ENCODE data around the gene SMG1.
"Not testable (repeated sequence)": the region's sequence is repeated elsewhere in the genome, so short reads cannot be mapped to it uniquely, and the experiment has no call there.

Gene SMG1

GRCh38 chr16:18925986-18926865, at the start of gene SMG1:
TSS of gene SMG1 (minus strand) at chr16:18926408. CDS start at chr16:18926041, 367 bp downstream.
- Histone ChIP-seq H3K9ac (ENCODE audit: low read depth in 1 of 2, low read length in 2 of 2) (peak within 1 kb of the TSS; percentile 85 to 91), H3K27ac (ENCODE audit: low read depth in 2 of 2, low read length in 2 of 2) (peak within 1 kb of the TSS; percentile 91 to 94), H3K4me3 (ENCODE audit: low read length in 2 of 2) (peak within 1 kb of the TSS; percentile 81 to 83)
- H3K9me3 ChIP-seq (ENCODE audit: control insufficient read depth in 2 of 2, low read length in 2 of 2); H3K36me3 ChIP-seq (ENCODE audit: control insufficient read depth in 2 of 2, insufficient read depth in 2 of 2, low read length in 2 of 2); H3K4me1 ChIP-seq (ENCODE audit: control insufficient read depth in 2 of 2, insufficient read depth in 2 of 2, low read length in 2 of 2); H3K27me3 ChIP-seq (ENCODE audit: control insufficient read depth in 2 of 2, insufficient read depth in 2 of 2, low read length in 2 of 2): not testable (repeated sequence)

- Histone ChIP-seq H3K4me3 (ENCODE audit: low read length in 2 of 2) (no peak overlapping the region), H3K9ac (ENCODE audit: low read depth in 1 of 2, low read length in 2 of 2) (no peak overlapping the region), H3K4me1 (ENCODE audit: control insufficient read depth in 2 of 2, insufficient read depth in 2 of 2, low read length in 2 of 2) (no peaks in the 10 kb centered on the region), H3K27me3 (ENCODE audit: control insufficient read depth in 2 of 2, insufficient read depth in 2 of 2, low read length in 2 of 2) (no peaks in the 10 kb centered on the region), H3K9me3 (ENCODE audit: control insufficient read depth in 2 of 2, low read length in 2 of 2) (no peaks in the 10 kb centered on the region), H3K27ac (ENCODE audit: low read depth in 2 of 2, low read length in 2 of 2) (no peak overlapping the region), H3K36me3 (ENCODE audit: control insufficient read depth in 2 of 2, insufficient read depth in 2 of 2, low read length in 2 of 2) (no peaks in the 10 kb centered on the region)
Observed at GRCh38 chr16:18975109-18975508, 48.9 kb upstream of the SMG1 start.

- Histone ChIP-seq H3K27ac (ENCODE audit: low read depth in 2 of 2, low read length in 2 of 2) (no peak overlapping the region), H3K4me3 (ENCODE audit: low read length in 2 of 2) (no peak overlapping the region), H3K9ac (ENCODE audit: low read depth in 1 of 2, low read length in 2 of 2) (no peak overlapping the region), H3K36me3 (ENCODE audit: control insufficient read depth in 2 of 2, insufficient read depth in 2 of 2, low read length in 2 of 2) (no peaks in the 10 kb centered on the region), H3K4me1 (ENCODE audit: control insufficient read depth in 2 of 2, insufficient read depth in 2 of 2, low read length in 2 of 2) (peaks cover 0 to 3% of the 10 kb centered on the region in 2 donors), H3K27me3 (ENCODE audit: control insufficient read depth in 2 of 2, insufficient read depth in 2 of 2, low read length in 2 of 2) (no peaks in the 10 kb centered on the region), H3K9me3 (ENCODE audit: control insufficient read depth in 2 of 2, low read length in 2 of 2) (no peaks in the 10 kb centered on the region)
Observed at GRCh38 chr16:18969855-18970240, 43.6 kb upstream of the SMG1 start.

DNA sequence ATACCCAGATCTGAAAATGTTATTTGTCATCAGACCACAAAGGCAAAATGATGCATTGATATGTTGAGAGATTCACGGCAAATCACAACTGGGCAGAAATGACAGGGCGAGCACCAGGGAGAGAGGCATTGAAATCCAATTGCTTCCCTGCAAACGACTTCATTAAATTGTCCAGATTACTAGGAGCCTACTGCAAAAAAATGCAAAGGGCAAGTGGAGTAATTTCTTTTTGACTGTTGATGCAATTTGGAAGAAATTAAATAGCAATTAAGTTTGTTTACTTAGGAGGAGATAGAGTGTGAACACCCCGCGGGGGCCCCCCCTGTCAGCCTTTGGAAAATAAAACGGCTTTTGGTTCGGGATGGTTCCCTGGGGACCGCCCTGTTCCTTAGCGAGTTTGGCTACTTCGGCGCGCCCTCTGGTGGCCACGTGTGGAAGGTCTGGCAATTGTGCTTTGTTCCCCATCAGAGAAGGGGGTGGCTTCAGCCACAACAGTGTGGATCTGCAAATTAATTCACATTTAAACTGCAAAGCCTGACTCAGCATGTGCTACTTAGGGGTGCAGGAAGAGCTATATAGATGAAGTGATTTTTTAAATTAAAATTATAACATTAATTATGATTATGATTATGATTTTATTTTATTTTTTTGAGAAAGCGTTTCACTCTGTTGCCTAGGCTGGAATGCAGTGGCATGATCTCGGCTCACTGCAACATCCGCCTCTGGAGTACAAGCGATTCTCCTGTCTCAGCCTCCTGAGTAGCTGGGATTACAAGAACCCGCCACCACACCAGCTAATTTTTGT, 43.0 kb upstream of the SMG1 start:
- H3K4me3 ChIP-seq (ENCODE audit: low read length in 2 of 2) = peak overlapping the region; percentile 49
- no peaks in the 10 kb centered on the region for H3K27me3 ChIP-seq (ENCODE audit: control insufficient read depth in 2 of 2, insufficient read depth in 2 of 2, low read length in 2 of 2)
- H3K27ac ChIP-seq (ENCODE audit: low read depth in 2 of 2, low read length in 2 of 2) = no peak overlapping the region
- H3K9me3 ChIP-seq (ENCODE audit: control insufficient read depth in 2 of 2, low read length in 2 of 2) = no peaks in the 10 kb centered on the region
- H3K4me1 ChIP-seq (ENCODE audit: control insufficient read depth in 2 of 2, insufficient read depth in 2 of 2, low read length in 2 of 2) = peaks cover 0 to 3% of the 10 kb centered on the region in 2 donors
- no peaks in the 10 kb centered on the region for H3K36me3 ChIP-seq (ENCODE audit: control insufficient read depth in 2 of 2, insufficient read depth in 2 of 2, low read length in 2 of 2)
- no peak overlapping the region for H3K9ac ChIP-seq (ENCODE audit: low read depth in 1 of 2, low read length in 2 of 2)

DNA sequence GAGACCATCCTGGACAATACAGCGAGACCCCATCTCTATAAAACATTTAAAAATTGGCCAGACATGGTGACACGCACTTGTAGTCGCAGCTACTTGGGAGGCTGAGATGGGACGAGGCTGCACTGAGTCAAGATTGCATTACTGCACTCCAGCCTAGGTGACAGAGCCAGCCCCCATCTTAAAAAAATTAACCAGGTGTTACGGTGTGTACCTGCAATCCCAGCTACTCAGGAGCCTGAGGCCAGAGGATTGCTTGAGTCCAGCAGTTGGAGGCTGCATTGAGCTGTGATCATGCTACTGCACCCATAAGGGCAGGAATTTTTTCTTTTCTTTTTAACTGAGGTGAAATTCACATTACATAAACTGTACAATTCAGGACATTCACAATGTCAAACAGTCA, 40.6 kb upstream of the SMG1 start:
- no peak overlapping the region for H3K27ac ChIP-seq (ENCODE audit: low read depth in 2 of 2, low read length in 2 of 2)
- no peaks in the 10 kb centered on the region for H3K9me3 ChIP-seq (ENCODE audit: control insufficient read depth in 2 of 2, low read length in 2 of 2)
- no peaks in the 10 kb centered on the region for H3K27me3 ChIP-seq (ENCODE audit: control insufficient read depth in 2 of 2, insufficient read depth in 2 of 2, low read length in 2 of 2)
- no peak overlapping the region for H3K4me3 ChIP-seq (ENCODE audit: low read length in 2 of 2)
- H3K36me3 ChIP-seq (ENCODE audit: control insufficient read depth in 2 of 2, insufficient read depth in 2 of 2, low read length in 2 of 2) = no peaks in the 10 kb centered on the region
- H3K4me1 ChIP-seq (ENCODE audit: control insufficient read depth in 2 of 2, insufficient read depth in 2 of 2, low read length in 2 of 2) = peaks cover 0 to 3% of the 10 kb centered on the region in 2 donors
- no peak overlapping the region for H3K9ac ChIP-seq (ENCODE audit: low read depth in 1 of 2, low read length in 2 of 2)

GRCh38 chr16:18965555-18965954, 39.3 kb upstream of the SMG1 start:
- no peaks in the 10 kb centered on the region for H3K36me3 ChIP-seq (ENCODE audit: control insufficient read depth in 2 of 2, insufficient read depth in 2 of 2, low read length in 2 of 2)
- no peak overlapping the region for H3K27ac ChIP-seq (ENCODE audit: low read depth in 2 of 2, low read length in 2 of 2)
- no peaks in the 10 kb centered on the region for H3K9me3 ChIP-seq (ENCODE audit: control insufficient read depth in 2 of 2, low read length in 2 of 2)
- no peak overlapping the region for H3K9ac ChIP-seq (ENCODE audit: low read depth in 1 of 2, low read length in 2 of 2)
- H3K4me3 ChIP-seq (ENCODE audit: low read length in 2 of 2) = no peak overlapping the region
- no peaks in the 10 kb centered on the region for H3K27me3 ChIP-seq (ENCODE audit: control insufficient read depth in 2 of 2, insufficient read depth in 2 of 2, low read length in 2 of 2)
- peaks cover 0 to 3% of the 10 kb centered on the region in 2 donors for H3K4me1 ChIP-seq (ENCODE audit: control insufficient read depth in 2 of 2, insufficient read depth in 2 of 2, low read length in 2 of 2)

DNA sequence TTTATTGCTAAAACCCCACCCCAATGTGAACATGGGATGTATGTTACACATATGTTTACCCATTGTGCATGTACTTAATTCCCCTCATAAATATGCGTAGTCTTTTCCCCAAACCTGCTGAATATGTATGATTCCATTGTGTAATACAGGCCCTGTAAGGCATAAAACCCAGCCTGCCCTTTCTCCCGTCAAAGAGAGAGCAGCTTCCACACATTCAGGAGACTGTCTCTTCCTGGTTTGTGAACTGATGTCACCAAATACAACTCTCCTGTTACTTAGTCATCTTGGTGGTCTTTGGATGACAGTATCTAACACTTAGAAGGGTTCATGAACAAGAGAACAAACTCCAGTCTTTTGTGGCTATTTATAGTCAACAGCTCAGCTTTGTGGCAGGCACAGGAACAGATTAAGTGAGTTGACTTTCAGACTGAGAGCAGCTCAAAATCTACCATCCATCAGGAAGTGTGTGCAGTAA, 32.9 kb upstream of the SMG1 start:
- H3K27me3 ChIP-seq (ENCODE audit: control insufficient read depth in 2 of 2, insufficient read depth in 2 of 2, low read length in 2 of 2) = no peaks in the 10 kb centered on the region
- H3K4me1 ChIP-seq (ENCODE audit: control insufficient read depth in 2 of 2, insufficient read depth in 2 of 2, low read length in 2 of 2) = no peaks in the 10 kb centered on the region
- H3K9me3 ChIP-seq (ENCODE audit: control insufficient read depth in 2 of 2, low read length in 2 of 2) = no peaks in the 10 kb centered on the region
- no peaks in the 10 kb centered on the region for H3K36me3 ChIP-seq (ENCODE audit: control insufficient read depth in 2 of 2, insufficient read depth in 2 of 2, low read length in 2 of 2)
- no peak overlapping the region for H3K27ac ChIP-seq (ENCODE audit: low read depth in 2 of 2, low read length in 2 of 2)
- no peak overlapping the region for H3K4me3 ChIP-seq (ENCODE audit: low read length in 2 of 2)
- peak overlapping the region in 1 of 2 donors; percentile 4 for H3K9ac ChIP-seq (ENCODE audit: low read depth in 1 of 2, low read length in 2 of 2)

- Histone ChIP-seq H3K9me3 (ENCODE audit: control insufficient read depth in 2 of 2, low read length in 2 of 2) (no peaks in the 10 kb centered on the region), H3K27me3 (ENCODE audit: control insufficient read depth in 2 of 2, insufficient read depth in 2 of 2, low read length in 2 of 2) (no peaks in the 10 kb centered on the region), H3K36me3 (ENCODE audit: control insufficient read depth in 2 of 2, insufficient read depth in 2 of 2, low read length in 2 of 2) (no peaks in the 10 kb centered on the region), H3K4me3 (ENCODE audit: low read length in 2 of 2) (no peak overlapping the region), H3K4me1 (ENCODE audit: control insufficient read depth in 2 of 2, insufficient read depth in 2 of 2, low read length in 2 of 2) (no peaks in the 10 kb centered on the region), H3K9ac (ENCODE audit: low read depth in 1 of 2, low read length in 2 of 2) (no peak overlapping the region), H3K27ac (ENCODE audit: low read depth in 2 of 2, low read length in 2 of 2) (no peak overlapping the region)
Observed at GRCh38 chr16:18958621-18959029, 32.4 kb upstream of the SMG1 start.

DNA sequence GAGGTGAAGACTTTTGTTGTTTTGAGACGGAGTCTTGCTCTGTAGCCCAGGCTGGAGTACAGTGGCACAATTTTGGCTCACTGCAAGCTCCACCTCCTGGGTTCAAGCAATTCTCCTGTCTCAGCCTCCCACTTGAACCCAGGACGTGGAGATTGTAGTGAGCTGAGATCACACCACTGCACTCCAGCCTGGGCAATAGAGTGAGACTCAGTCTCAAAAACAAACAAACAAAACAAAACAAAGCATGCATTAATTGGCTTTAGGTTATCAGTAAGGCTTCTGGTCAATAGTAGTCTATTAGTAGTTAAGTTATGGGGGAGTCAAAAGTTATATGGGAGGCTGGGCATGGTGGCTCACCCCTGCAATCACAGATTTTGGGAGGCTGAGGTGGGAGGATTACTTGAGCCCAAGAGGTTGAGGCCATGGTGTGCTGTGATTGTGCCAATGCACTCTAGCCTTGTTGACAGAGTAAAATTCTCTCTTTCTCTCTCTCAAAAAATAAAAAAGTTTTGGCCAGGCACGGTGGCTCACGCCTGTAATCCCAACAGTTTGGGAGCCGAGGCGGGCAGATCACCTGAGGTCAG, 30.5 kb upstream of the SMG1 start:
- peak overlapping the region in 1 of 2 donors; percentile 50 for H3K4me3 ChIP-seq (ENCODE audit: low read length in 2 of 2)

More for the DNA sequence above, 30.5 kb upstream of the SMG1 start:
- H3K27ac ChIP-seq (ENCODE audit: low read depth in 2 of 2, low read length in 2 of 2); H3K9ac ChIP-seq (ENCODE audit: low read depth in 1 of 2, low read length in 2 of 2); H3K9me3 ChIP-seq (ENCODE audit: control insufficient read depth in 2 of 2, low read length in 2 of 2); H3K36me3 ChIP-seq (ENCODE audit: control insufficient read depth in 2 of 2, insufficient read depth in 2 of 2, low read length in 2 of 2); H3K27me3 ChIP-seq (ENCODE audit: control insufficient read depth in 2 of 2, insufficient read depth in 2 of 2, low read length in 2 of 2); H3K4me1 ChIP-seq (ENCODE audit: control insufficient read depth in 2 of 2, insufficient read depth in 2 of 2, low read length in 2 of 2): not testable (repeated sequence)

Measured in mucosa of rectum (tissue), 2 donors.